ENCODE results near the gene IL24. TPM values are rescaled to one million over a fixed set of nuclear protein-coding genes. Genes with fewer than 3 reads are reported as not detected.

The IL24 gene
- total RNA-seq, 5 donors from 2014 or later (not counting 1 experiment from before 2014, with no cell fraction given): 0.18 to 0.22 TPM; not detected in 3

GRCh38 chr1:206896261-206896660 is 982 bp upstream of the IL24 start:
- no peaks in the 10 kb centered on the region for H3K9me3 ChIP-seq
- Mint-ChIP-seq H3K4me3 (no peak overlapping the region), H3K27ac (peak overlapping the region in 1 of 2 donors; percentile 5), H3K4me1 (peaks cover 37 to 59% (median 45%) of the 10 kb centered on the region in 3 donors), H3K9me3 (no peaks in the 10 kb centered on the region), H3K36me3 (peaks cover 4% of the 10 kb centered on the region), H3K27me3 (no peaks in the 10 kb centered on the region)
- ChIA-PET CTCF (interaction anchor here in 1 of 2 donors (1.1 kb wide), 1 partner anchor 12 kb away, joined by 3 read pairs; no protein-coding TSS in a partner anchor), POLR2A (no interaction called here)
- H3K4me3 ChIP-seq (ENCODE audit: control insufficient read depth in 1 of 2, extremely low read depth in 1 of 2, low read length in 1 of 2): no peak overlapping the region
- no peak for DNase-seq
- WGBS (ENCODE audit: insufficient coverage): no CpG with 5 or more reads among the region's 3 CpGs
- H3K27me3 ChIP-seq (replicated peaks in 1 of 2; ENCODE audit: control insufficient read depth in 2 of 2, extremely low read depth in 1 of 2, insufficient read depth in 2 of 2, low read length in 1 of 2): peaks cover 0 to 9% of the 10 kb centered on the region in 2 experiments
- no peaks in the 10 kb centered on the region for H3K36me3 ChIP-seq (ENCODE audit: control insufficient read depth in 2 of 2, extremely low read depth in 1 of 2, insufficient read depth in 1 of 2, low read length in 1 of 2)
- H3K27ac ChIP-seq (ENCODE audit: low read length): no peak overlapping the region
- peaks cover 0 to 22% of the 10 kb centered on the region in 2 experiments for H3K4me1 ChIP-seq (ENCODE audit: control insufficient read depth in 1 of 2, extremely low read depth in 1 of 2, insufficient read depth in 2 of 2, low read length in 2 of 2)
- ATAC-seq (replicated peaks in 1 of 4): no peak

GRCh38 chr1:206898089-206898914 is 1.1 kb downstream of the IL24 start:
- H3K36me3 Mint-ChIP-seq: peaks cover 15% of the 10 kb centered on the region
- no peak overlapping the region for H3K4me3 Mint-ChIP-seq
- no peak overlapping the region for H3K27ac ChIP-seq (ENCODE audit: low read length)
- WGBS (ENCODE audit: insufficient coverage): 90% methylated on average over 3 of the region's 11 CpGs
- H3K4me3 ChIP-seq (ENCODE audit: control insufficient read depth in 1 of 2, extremely low read depth in 1 of 2, low read length in 1 of 2): no peak overlapping the region
- peaks cover 5 to 8% of the 10 kb centered on the region in 2 donors for H3K36me3 ChIP-seq (ENCODE audit: control insufficient read depth in 2 of 2, extremely low read depth in 1 of 2, insufficient read depth in 1 of 2, low read length in 1 of 2)
- H3K9me3 ChIP-seq: no peaks in the 10 kb centered on the region
- DNase-seq (no peak), ATAC-seq (replicated peaks in 1 of 4) (no peak)
- H3K27ac Mint-ChIP-seq: peak overlapping the region; percentile 69 to 76
- no peaks in the 10 kb centered on the region for H3K9me3 Mint-ChIP-seq
- H3K27me3 ChIP-seq (replicated peaks in 1 of 2; ENCODE audit: control insufficient read depth in 2 of 2, extremely low read depth in 1 of 2, insufficient read depth in 2 of 2, low read length in 1 of 2): peaks cover 0 to 7% of the 10 kb centered on the region in 2 experiments
- H3K27me3 Mint-ChIP-seq: no peaks in the 10 kb centered on the region
- ChIA-PET CTCF (interaction anchor here (0.5 to 0.7 kb wide), 5 partner anchors 9 to 87 kb away, joined by 3 to 4 read pairs (median 3); no protein-coding TSS in a partner anchor), POLR2A (no interaction called here)
- H3K4me1 ChIP-seq (ENCODE audit: control insufficient read depth in 1 of 2, extremely low read depth in 1 of 2, insufficient read depth in 2 of 2, low read length in 2 of 2): peaks cover 0 to 24% of the 10 kb centered on the region in 2 experiments
- peaks cover 54 to 72% (median 55%) of the 10 kb centered on the region in 3 donors for H3K4me1 Mint-ChIP-seq

- H3K4me3 Mint-ChIP-seq: no peak overlapping the region
- H3K9me3 Mint-ChIP-seq: no peaks in the 10 kb centered on the region
- H3K27ac ChIP-seq (ENCODE audit: low read length): no peak overlapping the region
- no peaks in the 10 kb centered on the region for H3K27me3 Mint-ChIP-seq
- H3K9me3 ChIP-seq: no peaks in the 10 kb centered on the region
- H3K4me1 Mint-ChIP-seq: peaks cover 60 to 78% (median 62%) of the 10 kb centered on the region in 3 donors
- H3K4me3 ChIP-seq (ENCODE audit: control insufficient read depth in 1 of 2, extremely low read depth in 1 of 2, low read length in 1 of 2): no peak overlapping the region
- H3K27me3 ChIP-seq (replicated peaks in 1 of 2; ENCODE audit: control insufficient read depth in 2 of 2, extremely low read depth in 1 of 2, insufficient read depth in 2 of 2, low read length in 1 of 2): peaks cover 0 to 7% of the 10 kb centered on the region in 2 experiments
- peaks cover 22% of the 10 kb centered on the region for H3K36me3 Mint-ChIP-seq
- WGBS (ENCODE audit: insufficient coverage): 89% methylated on average over 6 of the region's 13 CpGs
- ChIA-PET CTCF (interaction anchor here in 1 of 2 donors (0.6 to 1.0 kb wide), 3 partner anchors 8 to 87 kb away, joined by 3 read pairs; no protein-coding TSS in a partner anchor), POLR2A (no interaction called here)
- ATAC-seq (replicated peaks in 1 of 4) (no peak), DNase-seq (no peak)
- H3K36me3 ChIP-seq (ENCODE audit: control insufficient read depth in 2 of 2, extremely low read depth in 1 of 2, insufficient read depth in 1 of 2, low read length in 1 of 2): peaks cover 8 to 14% of the 10 kb centered on the region in 2 donors
- H3K4me1 ChIP-seq (ENCODE audit: control insufficient read depth in 1 of 2, extremely low read depth in 1 of 2, insufficient read depth in 2 of 2, low read length in 2 of 2): peaks cover 0 to 24% of the 10 kb centered on the region in 2 experiments
- H3K27ac Mint-ChIP-seq: peak overlapping the region; percentile 69 to 76
Measured at GRCh38 chr1:206898915-206899431, 1.7 kb downstream of the IL24 start.

GRCh38 chr1:206899717-206900116 is 2.5 kb downstream of the IL24 start:
- CTCF ChIA-PET: interaction anchor here (0.6 to 1.0 kb wide), 2 partner anchors 10 to 34 kb away, joined by 3 to 5 read pairs; no protein-coding TSS in a partner anchor
- WGBS (ENCODE audit: insufficient coverage): 80% methylated on average over 1 of the region's 5 CpGs

GRCh38 chr1:206900149-206900548 is 2.9 kb downstream of the IL24 start:
- ATAC-seq (replicated peaks in 1 of 4) (peak in 1 of 4 experiments; percentile 12), DNase-seq (no peak)
- WGBS (ENCODE audit: insufficient coverage): no CpG with 5 or more reads among the region's 7 CpGs
- Histone ChIP-seq H3K27ac (ENCODE audit: low read length) (peak overlapping the region; percentile 20), H3K36me3 (ENCODE audit: control insufficient read depth in 2 of 2, extremely low read depth in 1 of 2, insufficient read depth in 1 of 2, low read length in 1 of 2) (peaks cover 16 to 26% of the 10 kb centered on the region in 2 donors), H3K9me3 (no peaks in the 10 kb centered on the region), H3K27me3 (replicated peaks in 1 of 2; ENCODE audit: control insufficient read depth in 2 of 2, extremely low read depth in 1 of 2, insufficient read depth in 2 of 2, low read length in 1 of 2) (peaks cover 0 to 7% of the 10 kb centered on the region in 2 experiments), H3K4me3 (ENCODE audit: control insufficient read depth in 1 of 2, extremely low read depth in 1 of 2, low read length in 1 of 2) (no peak overlapping the region), H3K4me1 (ENCODE audit: control insufficient read depth in 1 of 2, extremely low read depth in 1 of 2, insufficient read depth in 2 of 2, low read length in 2 of 2) (peaks cover 6 to 33% of the 10 kb centered on the region in 2 experiments)
- Mint-ChIP-seq H3K27me3 (no peaks in the 10 kb centered on the region), H3K4me3 (no peak overlapping the region), H3K27ac (peak overlapping the region; percentile 58 to 87), H3K9me3 (no peaks in the 10 kb centered on the region), H3K4me1 (peaks cover 70 to 85% (median 74%) of the 10 kb centered on the region in 3 donors), H3K36me3 (peaks cover 34% of the 10 kb centered on the region)
- ChIA-PET CTCF (interaction anchor here (0.6 to 1.4 kb wide), 3 partner anchors 9 to 34 kb away, joined by 3 to 5 read pairs (median 5); no protein-coding TSS in a partner anchor), POLR2A (no interaction called here)

More at GRCh38 chr1:206899717-206900116, 2.5 kb downstream of the IL24 start:
- ATAC-seq (replicated peaks in 1 of 4) (peak in 1 of 4 experiments; percentile 4), DNase-seq (no peak)
- Mint-ChIP-seq H3K9me3 (no peaks in the 10 kb centered on the region), H3K4me1 (peaks cover 66 to 81% (median 70%) of the 10 kb centered on the region in 3 donors), H3K36me3 (peaks cover 29% of the 10 kb centered on the region), H3K27me3 (no peaks in the 10 kb centered on the region), H3K4me3 (no peak overlapping the region), H3K27ac (peak overlapping the region; percentile 58 to 87)
- Histone ChIP-seq H3K4me3 (ENCODE audit: control insufficient read depth in 1 of 2, extremely low read depth in 1 of 2, low read length in 1 of 2) (no peak overlapping the region), H3K36me3 (ENCODE audit: control insufficient read depth in 2 of 2, extremely low read depth in 1 of 2, insufficient read depth in 1 of 2, low read length in 1 of 2) (peaks cover 12 to 22% of the 10 kb centered on the region in 2 donors), H3K27ac (ENCODE audit: low read length) (no peak overlapping the region), H3K9me3 (no peaks in the 10 kb centered on the region), H3K4me1 (ENCODE audit: control insufficient read depth in 1 of 2, extremely low read depth in 1 of 2, insufficient read depth in 2 of 2, low read length in 2 of 2) (peaks cover 3 to 29% of the 10 kb centered on the region in 2 experiments), H3K27me3 (replicated peaks in 1 of 2; ENCODE audit: control insufficient read depth in 2 of 2, extremely low read depth in 1 of 2, insufficient read depth in 2 of 2, low read length in 1 of 2) (peaks cover 0 to 7% of the 10 kb centered on the region in 2 experiments)
- POLR2A ChIA-PET: no interaction called here

- peaks cover 22 to 47% of the 10 kb centered on the region in 2 experiments for H3K4me1 ChIP-seq (ENCODE audit: control insufficient read depth in 1 of 2, extremely low read depth in 1 of 2, insufficient read depth in 2 of 2, low read length in 2 of 2)
- Mint-ChIP-seq H3K27ac (peak overlapping the region; percentile 58 to 87), H3K4me3 (no peak overlapping the region), H3K27me3 (no peaks in the 10 kb centered on the region), H3K4me1 (peaks cover 81 to 90% (median 85%) of the 10 kb centered on the region in 3 donors), H3K36me3 (peaks cover 49% of the 10 kb centered on the region), H3K9me3 (no peaks in the 10 kb centered on the region)
- H3K27ac ChIP-seq (ENCODE audit: low read length): no peak overlapping the region
- DNase-seq: no peak
- H3K27me3 ChIP-seq (replicated peaks in 1 of 2; ENCODE audit: control insufficient read depth in 2 of 2, extremely low read depth in 1 of 2, insufficient read depth in 2 of 2, low read length in 1 of 2): no peaks in the 10 kb centered on the region
- ATAC-seq (replicated peaks in 1 of 4): no peak
- no peak overlapping the region for H3K4me3 ChIP-seq (ENCODE audit: control insufficient read depth in 1 of 2, extremely low read depth in 1 of 2, low read length in 1 of 2)
- WGBS (ENCODE audit: insufficient coverage): 94% methylated on average over 4 of the region's 6 CpGs
- POLR2A ChIA-PET: interaction anchor here in 1 of 2 donors (0.6 kb wide), 1 partner anchor 82 kb away, joined by 3 read pairs; no protein-coding TSS in a partner anchor
- CTCF ChIA-PET: interaction anchor here in 1 of 2 donors (0.6 kb wide), 1 partner anchor 148 kb away, joined by 3 read pairs; no protein-coding TSS in a partner anchor
- no peaks in the 10 kb centered on the region for H3K9me3 ChIP-seq
- peaks cover 17 to 40% of the 10 kb centered on the region in 2 donors for H3K36me3 ChIP-seq (ENCODE audit: control insufficient read depth in 2 of 2, extremely low read depth in 1 of 2, insufficient read depth in 1 of 2, low read length in 1 of 2)
Measured at GRCh38 chr1:206901944-206902343, 4.7 kb downstream of the IL24 start.
